Measurements from ENCODE around the gene PCDHGC5. TPM values are rescaled to one million over a fixed set of nuclear protein-coding genes. Genes with fewer than 3 reads are reported as not detected.

The PCDHGC5 gene
- total and polyA plus RNA-seq, 9 of the 15 experiments (the other 6 are each of a cell fraction or from before 2014, with no cell fraction given): not detected

DNA sequence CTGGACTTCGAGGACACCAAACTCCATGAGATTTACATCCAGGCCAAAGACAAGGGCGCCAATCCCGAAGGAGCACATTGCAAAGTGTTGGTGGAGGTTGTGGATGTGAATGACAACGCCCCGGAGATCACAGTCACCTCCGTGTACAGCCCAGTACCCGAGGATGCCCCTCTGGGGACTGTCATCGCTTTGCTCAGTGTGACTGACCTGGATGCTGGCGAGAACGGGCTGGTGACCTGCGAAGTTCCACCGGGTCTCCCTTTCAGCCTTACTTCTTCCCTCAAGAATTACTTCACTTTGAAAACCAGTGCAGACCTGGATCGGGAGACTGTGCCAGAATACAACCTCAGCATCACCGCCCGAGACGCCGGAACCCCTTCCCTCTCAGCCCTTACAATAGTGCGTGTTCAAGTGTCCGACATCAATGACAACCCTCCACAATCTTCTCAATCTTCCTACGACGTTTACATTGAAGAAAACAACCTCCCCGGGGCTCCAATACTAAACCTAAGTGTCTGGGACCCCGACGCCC lies 11.8 kb upstream of the PCDHGC5 start (continued):
- TF ChIP-seq TEAD1 (CRISPR knock-in tag; IDR thresholded peaks at IDR 0.05) (no peak), JUN (IDR thresholded peaks at IDR 0.05; ENCODE audit: borderline replicate concordance, low read depth, low read length) (no peak), JUN (CRISPR knock-in tag; IDR thresholded peaks at IDR 0.05; ENCODE audit: borderline replicate concordance) (no peak)

DNA sequence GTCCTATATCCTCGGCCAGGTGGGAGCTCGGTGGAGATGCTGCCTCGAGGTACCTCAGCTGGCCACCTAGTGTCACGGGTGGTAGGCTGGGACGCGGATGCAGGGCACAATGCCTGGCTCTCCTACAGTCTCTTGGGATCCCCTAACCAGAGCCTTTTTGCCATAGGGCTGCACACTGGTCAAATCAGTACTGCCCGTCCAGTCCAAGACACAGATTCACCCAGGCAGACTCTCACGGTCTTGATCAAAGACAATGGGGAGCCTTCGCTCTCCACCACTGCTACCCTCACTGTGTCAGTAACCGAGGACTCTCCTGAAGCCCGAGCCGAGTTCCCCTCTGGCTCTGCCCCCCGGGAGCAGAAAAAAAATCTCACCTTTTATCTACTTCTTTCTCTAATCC lies 11.1 kb upstream of the PCDHGC5 start:
- Histone ChIP-seq H3K79me2 (ENCODE audit: control insufficient read depth, insufficient read depth, low read length) (no peaks in the 10 kb centered on the region), H3K9ac (ENCODE audit: insufficient read depth in 1 of 2, low read depth in 2 of 2, low read length in 2 of 2) (no peak overlapping the region), H3K27me3 (ENCODE audit: control insufficient read depth in 2 of 2, insufficient read depth in 2 of 2, low read length in 2 of 2) (peaks cover 20 to 32% of the 10 kb centered on the region in 2 experiments; a peak in 4 of 5 replicates), H3K4me3 (no peak overlapping the region), H3K4me1 (replicated peaks in 1 of 2; ENCODE audit: control insufficient read depth in 2 of 2, insufficient read depth in 2 of 2, low read length in 2 of 2) (peaks cover 0 to 14% of the 10 kb centered on the region in 2 experiments; a peak in 1 of 5 replicates), H3K9me3 (replicated peaks; ENCODE audit: control insufficient read depth, insufficient read depth, low read depth, low read length) (no peaks in the 10 kb centered on the region), H3K36me3 (ENCODE audit: control insufficient read depth, insufficient read depth, low read length) (no peaks in the 10 kb centered on the region), H3K4me2 (ENCODE audit: insufficient read depth, low read length) (no peak overlapping the region), H3K27ac (ENCODE audit: extremely low read depth, low read depth, low read length) (no peak overlapping the region), H4K20me1 (replicated peaks; ENCODE audit: control insufficient read depth, insufficient read depth, low read length) (no peaks in the 10 kb centered on the region; the same call in 1 of the 2 replicates), H2AFZ (ENCODE audit: low read depth, low read length) (no peak overlapping the region), H3K9me1 (ENCODE audit: control insufficient read depth, insufficient read depth, low read length) (no peaks in the 10 kb centered on the region)
- ATAC-seq: no peak
- no peak for TF ChIP-seq KHSRP (IDR thresholded peaks at IDR 0.05)
- TF ChIP-seq ZNF717 (CRISPR knock-in tag; IDR thresholded peaks at IDR 0.05): no peak
- no peak for TF ChIP-seq SMARCA5 (IDR thresholded peaks at IDR 0.05)
- FAIRE-seq: no peak
- WGBS (ENCODE audit: insufficient coverage, low coverage, missing lambda C conversion rate): under 1% methylated on average over 13 of the region's 13 CpGs
- intact Hi-C loops (cut with micrococcal nuclease) (no loop called here), in situ Hi-C loops (cut with MboI) (no loop called here)
- DNase-seq (ENCODE audit: extremely low read depth in 1 of 4, low spot score in 3 of 4): no peak
- ChIA-PET POLR2A (no interaction called here), CTCF (ENCODE audit: low intra/inter-chr PET ratio) (no interaction called here)
- no TSS peak for BruUV-seq (replicated peaks)

Measured in K562 (cell line).